Bronchial epithelial cell (primary cell): ENCODE results near the gene MBOAT2. TPM values are rescaled to one million over a fixed set of nuclear protein-coding genes. Genes with fewer than 3 reads are reported as not detected.

Experiments
- DNase-seq: peaks from one replicate; pipeline ENCODE4 v3.0.0-alpha.2; 2010; ENCODE audit warnings: low read depth
- FAIRE-seq: peaks from 2 replicates; lab custom pipeline; 2011; peaks lifted over from hg19 to GRCh38; lab: Jason Lieb, UNC
- H3K27me3 ChIP-seq: 2 replicates; pipeline ENCODE4 v1.5.1; 2011; ENCODE audit warnings: low read length; ENCODE audit not compliant: control insufficient read depth, insufficient read depth
- H3K36me3 ChIP-seq: 2 replicates; pipeline ENCODE4 v1.5.1; 2011; ENCODE audit warnings: low read length; ENCODE audit not compliant: control insufficient read depth, insufficient read depth
- H3K4me3 ChIP-seq: 2 replicates; pipeline ENCODE4 v1.5.1; 2011; ENCODE audit warnings: mild to moderate bottlenecking, low read depth, low read length, control low read depth
- total RNA-seq: library from RNA; depleted of rRNA; stranded (reverse); fragments of >200 nt; gene quantifications from 2 replicates; pipeline ENCODE4 v1.2.1, GENCODE V29; 2014
- TF ChIP-seq, protein P1 (sequence below): IDR thresholded peaks from 2 replicates; pipeline ENCODE4 v1.5.1; 2011; ENCODE audit warnings: mild to moderate bottlenecking, moderate library complexity, low read length, control low read depth, inconsistent platforms; ENCODE audit not compliant: insufficient read depth, severe bottlenecking

MBOAT2 gene
- total RNA-seq, 1 donor from 2014 or later, result 145 TPM

DNA sequence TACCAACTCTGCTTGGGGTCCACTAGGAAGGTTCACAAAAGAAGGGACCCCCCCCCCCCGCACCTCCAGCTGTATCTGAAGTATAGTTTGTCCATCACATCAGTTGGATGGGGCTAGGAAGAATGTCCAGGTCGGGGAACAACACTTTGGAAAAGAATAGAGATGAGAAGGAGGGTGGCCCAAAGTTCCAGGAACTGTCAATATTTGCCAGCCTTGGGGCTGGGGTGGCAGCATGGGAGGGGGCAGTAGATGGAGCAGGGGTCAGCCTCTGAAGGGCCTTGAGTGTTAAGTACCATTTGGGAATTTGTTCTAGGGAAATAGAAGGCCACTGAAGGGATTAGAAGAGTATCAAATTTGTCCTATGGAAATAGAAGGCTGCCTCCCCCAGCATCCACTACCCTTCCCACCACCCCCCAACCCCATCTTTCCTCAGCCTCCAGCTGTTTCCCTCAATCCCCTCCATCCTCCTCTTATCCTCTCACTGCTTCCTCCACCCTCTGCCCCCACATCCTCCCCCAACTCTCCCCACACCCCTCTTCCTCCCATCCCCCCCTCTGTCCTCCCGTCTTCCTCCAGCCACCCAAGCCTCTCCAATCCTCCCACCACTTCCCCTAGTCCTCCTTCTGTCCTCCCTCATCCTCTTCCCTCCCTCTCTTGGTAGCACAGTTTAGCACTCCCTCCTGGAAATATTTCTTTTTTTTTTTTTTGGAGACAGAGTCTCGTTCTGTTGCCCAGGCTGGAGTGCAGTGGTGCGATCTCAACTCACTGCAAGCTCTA, 164.1 kb downstream of the MBOAT2 start:
- DNase-seq, result no peak
- no peak for FAIRE-seq
- Histone ChIP-seq H3K27me3 (no peaks in the 10 kb centered on the region), H3K36me3 (no peaks in the 10 kb centered on the region), H3K4me3 (no peak overlapping the region)
- TF ChIP-seq, protein P1, sequence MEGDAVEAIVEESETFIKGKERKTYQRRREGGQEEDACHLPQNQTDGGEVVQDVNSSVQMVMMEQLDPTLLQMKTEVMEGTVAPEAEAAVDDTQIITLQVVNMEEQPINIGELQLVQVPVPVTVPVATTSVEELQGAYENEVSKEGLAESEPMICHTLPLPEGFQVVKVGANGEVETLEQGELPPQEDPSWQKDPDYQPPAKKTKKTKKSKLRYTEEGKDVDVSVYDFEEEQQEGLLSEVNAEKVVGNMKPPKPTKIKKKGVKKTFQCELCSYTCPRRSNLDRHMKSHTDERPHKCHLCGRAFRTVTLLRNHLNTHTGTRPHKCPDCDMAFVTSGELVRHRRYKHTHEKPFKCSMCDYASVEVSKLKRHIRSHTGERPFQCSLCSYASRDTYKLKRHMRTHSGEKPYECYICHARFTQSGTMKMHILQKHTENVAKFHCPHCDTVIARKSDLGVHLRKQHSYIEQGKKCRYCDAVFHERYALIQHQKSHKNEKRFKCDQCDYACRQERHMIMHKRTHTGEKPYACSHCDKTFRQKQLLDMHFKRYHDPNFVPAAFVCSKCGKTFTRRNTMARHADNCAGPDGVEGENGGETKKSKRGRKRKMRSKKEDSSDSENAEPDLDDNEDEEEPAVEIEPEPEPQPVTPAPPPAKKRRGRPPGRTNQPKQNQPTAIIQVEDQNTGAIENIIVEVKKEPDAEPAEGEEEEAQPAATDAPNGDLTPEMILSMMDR, result no peak

DNA sequence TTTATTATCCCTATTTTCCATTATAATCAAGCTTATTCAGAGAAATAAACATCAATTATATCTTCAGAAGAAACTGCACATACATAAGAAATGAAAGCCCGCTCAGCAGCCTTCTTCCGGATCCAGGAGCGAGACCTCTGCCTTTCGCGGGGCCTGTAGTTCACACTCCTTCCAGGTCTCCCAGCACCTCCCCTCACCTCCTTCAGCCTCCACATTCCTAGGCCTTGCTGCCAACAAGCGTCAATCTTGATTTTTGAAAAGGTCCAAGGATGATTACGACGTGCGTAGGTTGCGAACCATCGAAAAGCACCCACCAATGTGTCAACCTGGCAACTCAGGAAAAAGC, 165.7 kb downstream of the MBOAT2 start:
- DNase-seq (no peak), FAIRE-seq (no peak)
- Histone ChIP-seq H3K4me3 (peak overlapping the region; percentile 88), H3K36me3 (no peaks in the 10 kb centered on the region), H3K27me3 (no peaks in the 10 kb centered on the region)
- TF ChIP-seq, protein P1, result no peak

DNA sequence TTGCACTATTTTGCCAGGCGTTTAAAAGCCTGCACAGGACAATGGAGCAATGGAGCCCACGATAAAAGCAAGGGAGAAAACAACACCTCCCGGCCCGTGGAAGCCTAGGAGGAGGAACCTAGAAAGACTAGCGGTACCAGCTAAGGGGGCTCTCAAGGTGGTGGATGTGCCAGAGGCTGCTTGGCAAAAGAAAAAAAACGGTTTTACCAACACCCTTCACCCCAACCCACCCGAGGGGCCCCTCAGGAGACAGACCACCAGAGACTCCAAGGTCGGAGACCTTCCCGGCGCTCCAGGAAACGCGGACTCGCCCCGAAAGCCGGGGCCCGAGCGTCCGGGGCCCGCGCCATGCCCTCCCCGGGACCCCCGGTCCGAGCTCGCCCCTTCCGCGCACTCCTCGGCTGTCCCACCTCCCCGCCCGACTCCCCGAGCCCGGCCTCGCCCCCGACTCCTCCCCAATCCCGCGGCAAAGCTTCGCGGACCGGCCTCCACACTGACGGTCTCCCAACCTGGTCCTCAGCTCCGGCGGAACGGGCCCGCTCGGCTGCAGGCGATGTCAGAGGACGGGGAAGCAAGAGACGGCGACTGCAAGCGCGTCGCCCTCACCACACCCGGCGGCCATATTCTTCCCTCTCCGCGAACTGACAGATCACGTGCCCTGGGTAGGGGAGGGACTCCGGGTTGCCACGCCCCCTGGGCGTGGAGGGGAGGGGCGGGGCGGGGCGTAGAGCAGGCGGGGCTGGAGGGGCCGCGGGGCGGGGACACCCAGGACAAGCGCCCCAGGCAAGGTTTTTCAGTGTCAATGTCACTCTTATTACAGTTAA, 166.3 kb downstream of the MBOAT2 start, which contains the start of gene KIDINS220:
Gene KIDINS220 (minus strand): TSS at position 643 of the 824 bp plus-strand sequence. CDS start 10,520 bp downstream, outside the sequence.
- Histone ChIP-seq H3K36me3 (no peaks in the 10 kb centered on the region), H3K4me3 (peak within 1 kb of the TSS; percentile 88), H3K27me3 (no peaks in the 10 kb centered on the region)
- DNase-seq (peak; percentile 56), FAIRE-seq (no peak)
- TF ChIP-seq, protein P1, result no peak

DNA sequence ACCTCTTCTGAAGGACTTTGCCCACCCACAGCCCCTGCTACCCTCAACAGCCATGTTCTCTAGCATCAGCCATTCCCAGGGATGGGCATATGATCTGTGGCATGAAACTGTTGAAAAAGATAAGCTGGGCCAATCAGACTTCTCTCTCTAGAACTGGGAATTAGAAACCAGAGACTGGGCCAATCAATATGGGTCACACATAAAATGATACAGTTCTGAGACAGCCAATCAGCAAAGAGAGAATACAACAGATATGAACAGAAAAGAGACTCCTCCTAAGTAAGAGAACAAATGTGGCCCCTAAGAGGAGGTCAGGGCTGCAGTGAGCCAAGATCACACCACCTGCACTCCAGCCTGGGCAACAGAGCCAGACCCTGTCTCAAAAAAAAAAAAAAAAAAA, 168.2 kb downstream of the MBOAT2 start:
- DNase-seq (no peak), FAIRE-seq (no peak)
- Histone ChIP-seq H3K4me3 (no peak overlapping the region), H3K36me3 (no peaks in the 10 kb centered on the region), H3K27me3 (no peaks in the 10 kb centered on the region)
- TF ChIP-seq, protein P1, result no peak

DNA sequence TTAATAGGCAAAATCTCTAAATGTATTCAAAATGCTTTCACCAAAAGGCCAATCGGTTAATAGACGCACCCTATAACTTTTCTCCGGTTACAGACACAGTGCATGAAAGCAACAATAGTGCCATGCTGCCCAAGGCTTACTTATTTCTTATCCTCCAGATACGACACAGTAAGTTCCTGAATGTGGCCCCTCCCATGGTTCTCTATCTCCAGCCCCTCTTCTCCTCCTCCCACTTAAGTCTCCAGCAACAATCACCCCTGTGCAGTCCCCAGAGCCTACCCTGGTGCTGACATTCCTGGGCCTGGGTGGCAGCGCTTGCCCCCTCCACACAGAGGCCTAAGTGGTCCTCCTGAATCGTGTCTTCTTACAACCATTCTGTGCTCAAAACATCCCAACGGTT, 169.6 kb downstream of the MBOAT2 start:
- TF ChIP-seq, protein P1, result no peak
- H3K27me3 ChIP-seq, result no peaks in the 10 kb centered on the region
- no peak overlapping the region for H3K4me3 ChIP-seq
- no peak for FAIRE-seq
- DNase-seq, result no peak
- no peaks in the 10 kb centered on the region for H3K36me3 ChIP-seq
